HCT116 (cell line): Measurements from ENCODE around the gene ALPL. TPM values are rescaled to one million over a fixed set of nuclear protein-coding genes. Genes with fewer than 3 reads are reported as not detected.

ENCODE experiments used
- ATAC-seq: fragments of 200-7000 bp; cut with Tn5 transposase; 2 replicates; pipeline ENCODE4 v1.9.1; 2020; ENCODE audit warnings: mild to moderate bottlenecking, moderate library complexity
- BruUV-seq: library from RNA; stranded (reverse); fragments of 400-500 nt; replicated peaks from 2 replicates; lab custom pipeline; 2021; lab: Mats Ljungman, UMichigan
- CTCF ChIA-PET: fragments of 300-600 bp; sonication (Branson Sonifier 250); formaldehyde crosslinking; loops from one replicate; lab custom pipeline; 2021; ENCODE audit warnings: antibody characterized with exemption; lab: Charles Lee
- POLR2A ChIA-PET: fragments of 300-600, 350-600 bp; sonication (Branson Sonifier 250); formaldehyde crosslinking; loops from one replicate; lab custom pipeline; 2021; ENCODE audit warnings: antibody characterized with exemption; lab: Charles Lee
- RAD21 ChIA-PET, 2 experiments: fragments of 300-600 bp; sonication (Branson Sonifier 250); formaldehyde crosslinking; loops; one replicate each; lab custom pipeline; 2023; ENCODE audit warnings: low total read pairs in 2 of 2; ENCODE audit not compliant: uncharacterized antibody in 2 of 2, unreplicated experiment in 2 of 2, low non-redundant PET in 1 of 2; lab: Charles Lee
- DNase-seq: peaks from one replicate; pipeline ENCODE4 v3.0.0-alpha.2; 2010; ENCODE audit warnings: low read depth, low spot score
- H2AFZ ChIP-seq: fragments of 200-600 bp; shearing (Covaris generic), sonication (generic); 2 replicates; pipeline ENCODE4 v1.6.1; 2017; ENCODE audit warnings: low read depth, mixed run types, mixed read lengths, antibody characterized with exemption, low read length; ENCODE audit not compliant: poor library complexity, severe bottlenecking
- H3K27ac ChIP-seq: 2 replicates; pipeline ENCODE4 v1.5.1; 2012; ENCODE audit warnings: low read depth, low read length
- H3K27me3 ChIP-seq: fragments of 200-600 bp; sonication (generic); 2 replicates; pipeline ENCODE4 v1.6.1; 2016; ENCODE audit warnings: mixed run types, low read length, mixed read lengths; ENCODE audit not compliant: insufficient read depth
- H3K36me3 ChIP-seq, 2 experiments: fragments of 200-500 bp in 1 of 2; fragments of 200-600 bp in 1 of 2; sonication (Bioruptor generic) in 1 of 2; sonication (generic) in 1 of 2; 2 replicates each; pipeline versions ENCODE4 v1.5.1 to v1.6.1; 2014 to 2016; ENCODE audit warnings: low read length in 2 of 2, inconsistent platforms in 1 of 2, mixed read lengths in 1 of 2, mixed run types in 1 of 2; ENCODE audit not compliant: insufficient read depth in 2 of 2, control insufficient read depth in 1 of 2
- H3K4me1 ChIP-seq, 2 experiments: fragments of 200-600 bp in 1 of 2; sonication (generic) in 1 of 2; 2 replicates each; pipeline versions ENCODE4 v1.5.1 to v1.6.1; 2012 to 2017; ENCODE audit warnings: low read length in 2 of 2, inconsistent platforms in 1 of 2, mild to moderate bottlenecking in 1 of 2, mixed read lengths in 1 of 2, mixed run types in 1 of 2, moderate library complexity in 1 of 2; ENCODE audit not compliant: insufficient read depth in 2 of 2, control insufficient read depth in 1 of 2
- H3K4me2 ChIP-seq: fragments of 200-600 bp; sonication (generic); 2 replicates; pipeline ENCODE4 v1.6.1; 2017; ENCODE audit warnings: mixed run types, low read length, mixed read lengths
- H3K4me3 ChIP-seq, 2 experiments: fragments of 200-600 bp in 1 of 2; sonication (generic) in 1 of 2; replicated peaks in 1 of 2; 2 replicates each; pipeline ENCODE4 v1.5.1; 2011 to 2016; ENCODE audit warnings: low read length in 2 of 2, control low read depth in 1 of 2, low read depth in 1 of 2, mild to moderate bottlenecking in 1 of 2, mixed read lengths in 1 of 2, mixed run types in 1 of 2
- H3K79me2 ChIP-seq: fragments of 200-600 bp; sonication (generic); 2 replicates; pipeline ENCODE4 v1.6.1; 2017; ENCODE audit warnings: mild to moderate bottlenecking, mixed run types, low read length, moderate library complexity, mixed read lengths; ENCODE audit not compliant: insufficient read depth
- H3K9ac ChIP-seq: fragments of 200-600 bp; sonication (generic); 2 replicates; pipeline ENCODE4 v1.6.1; 2016; ENCODE audit warnings: low read length, mixed read lengths
- H3K9me2 ChIP-seq: fragments of 200-600 bp; sonication (generic), shearing (Covaris generic); 2 replicates; pipeline ENCODE4 v1.6.1; 2017; ENCODE audit warnings: mixed run types, mild to moderate bottlenecking, moderate library complexity; ENCODE audit not compliant: insufficient read depth
- H3K9me3 ChIP-seq, 2 experiments: fragments of 200-500 bp in 1 of 2; fragments of 200-600 bp in 1 of 2; sonication (Bioruptor generic) in 1 of 2; sonication (generic) in 1 of 2; 2 replicates each; pipeline ENCODE4 v1.6.1; 2014 to 2017; ENCODE audit warnings: low read length in 2 of 2, mixed read lengths in 2 of 2, inconsistent platforms in 1 of 2, low read depth in 1 of 2, mild to moderate bottlenecking in 1 of 2, mixed run types in 1 of 2, moderate library complexity in 1 of 2; ENCODE audit not compliant: control insufficient read depth in 1 of 2, insufficient read depth in 1 of 2
- H4K20me1 ChIP-seq: fragments of 200-600 bp; sonication (generic), shearing (Covaris generic); 2 replicates; pipeline ENCODE4 v1.6.1; 2017; ENCODE audit warnings: mixed run types, mild to moderate bottlenecking, moderate library complexity; ENCODE audit not compliant: insufficient read depth
- CEBPB ChIP-seq: IDR thresholded peaks from 2 replicates; pipeline ENCODE4 v1.6.1; 2012; ENCODE audit warnings: low read depth
- TCF7L2 ChIP-seq: IDR thresholded peaks from 2 replicates; pipeline ENCODE4 v1.7.0; 2011; ENCODE audit warnings: borderline replicate concordance, inconsistent platforms; ENCODE audit not compliant: insufficient read depth, insufficient read length; ENCODE audit errors: extremely low read depth
- YY1 ChIP-seq: IDR thresholded peaks from 2 replicates; pipeline ENCODE4 v1.6.1; 2011; ENCODE audit warnings: low read length, low read depth, moderate library complexity, mild to moderate bottlenecking; ENCODE audit not compliant: insufficient replicate concordance; ENCODE audit errors: extremely low read depth
- ZBTB33 ChIP-seq: IDR thresholded peaks from 2 replicates; pipeline ENCODE4 v1.6.1; 2011; ENCODE audit warnings: mild to moderate bottlenecking, low read length, moderate library complexity; ENCODE audit not compliant: insufficient replicate concordance; ENCODE audit errors: extremely low read depth
- intact Hi-C: fragments of 100-400 bp; cut with micrococcal nuclease; formaldehyde crosslinking; loops from 2 replicates; pipeline ENCODE4 v1.10.0; 2022
- total RNA-seq: library from RNA; stranded (reverse); gene quantifications from one replicate; pipeline ENCODE4 v1.2.1, GENCODE V29; 2021; ENCODE audit not compliant: unreplicated experiment
- TF ChIP-seq, protein P1 (sequence below), 3 experiments: fragments of 200-600 bp in 1 of 3; sonication (generic) in 1 of 3; IDR thresholded peaks in 2 of 3; conservative IDR thresholded peaks in 1 of 3; 2 replicates each; pipeline ENCODE4 v1.5.1; 2012 to 2017; ENCODE audit warnings: low read depth in 2 of 3, low read length in 2 of 3, antibody characterized with exemption in 1 of 3, borderline replicate concordance in 1 of 3, control low read depth in 1 of 3, mild to moderate bottlenecking in 1 of 3, mixed read lengths in 1 of 3, mixed run types in 1 of 3, moderate library complexity in 1 of 3; ENCODE audit not compliant: insufficient read depth in 1 of 3

Gene ALPL
- total RNA-seq, 1 experiment from 2014 or later: 0.61 TPM

- Histone ChIP-seq H4K20me1 (no peaks in the 10 kb centered on the region), H3K36me3 (no peaks in the 10 kb centered on the region), H3K9me2 (no peaks in the 10 kb centered on the region), H3K27me3 (no peaks in the 10 kb centered on the region), H3K4me2 (no peak overlapping the region), H3K27ac (no peak overlapping the region), H3K79me2 (no peaks in the 10 kb centered on the region), H3K4me1 (peaks cover 0 to 6% of the 10 kb centered on the region in 2 experiments; a peak in 2 of 4 replicates), H3K9me3 (no peaks in the 10 kb centered on the region), H2AFZ (no peak overlapping the region), H3K4me3 (no peak overlapping the region), H3K9ac (no peak overlapping the region)
- TF ChIP-seq TCF7L2 (peak; percentile 17), CEBPB (no peak)
- ChIA-PET POLR2A (no interaction called here), RAD21 (no interaction called here), CTCF (interaction anchor here (0.9 kb wide), 1 partner anchor 50 kb away, joined by 3 read pairs; no protein-coding TSS in a partner anchor)
- intact Hi-C loops: no loop called here
- BruUV-seq: no TSS peak
- ATAC-seq (no peak), DNase-seq (no peak)
Observed at GRCh38 chr1:21537932-21538630, 28.9 kb downstream of the ALPL start.

GRCh38 chr1:21539933-21540332 lies 30.7 kb downstream of the ALPL start:
- Histone ChIP-seq H3K36me3 (no peaks in the 10 kb centered on the region), H3K79me2 (no peaks in the 10 kb centered on the region), H3K27me3 (no peaks in the 10 kb centered on the region), H3K9me3 (no peaks in the 10 kb centered on the region), H3K9me2 (no peaks in the 10 kb centered on the region), H3K9ac (no peak overlapping the region), H4K20me1 (no peaks in the 10 kb centered on the region), H3K4me3 (no peak overlapping the region), H2AFZ (peak overlapping the region; percentile 82), H3K4me1 (peaks cover 0 to 6% of the 10 kb centered on the region in 2 experiments; a peak in 2 of 4 replicates), H3K4me2 (peak overlapping the region; percentile 33), H3K27ac (no peak overlapping the region; the same call in 1 of the 2 replicates)
- ATAC-seq (peak; percentile 99), DNase-seq (peak; percentile 54)
- ChIA-PET CTCF (no interaction called here), POLR2A (no interaction called here), RAD21 (no interaction called here)
- intact Hi-C loops: no loop called here
- BruUV-seq: no TSS peak
- TF ChIP-seq, protein P1, sequence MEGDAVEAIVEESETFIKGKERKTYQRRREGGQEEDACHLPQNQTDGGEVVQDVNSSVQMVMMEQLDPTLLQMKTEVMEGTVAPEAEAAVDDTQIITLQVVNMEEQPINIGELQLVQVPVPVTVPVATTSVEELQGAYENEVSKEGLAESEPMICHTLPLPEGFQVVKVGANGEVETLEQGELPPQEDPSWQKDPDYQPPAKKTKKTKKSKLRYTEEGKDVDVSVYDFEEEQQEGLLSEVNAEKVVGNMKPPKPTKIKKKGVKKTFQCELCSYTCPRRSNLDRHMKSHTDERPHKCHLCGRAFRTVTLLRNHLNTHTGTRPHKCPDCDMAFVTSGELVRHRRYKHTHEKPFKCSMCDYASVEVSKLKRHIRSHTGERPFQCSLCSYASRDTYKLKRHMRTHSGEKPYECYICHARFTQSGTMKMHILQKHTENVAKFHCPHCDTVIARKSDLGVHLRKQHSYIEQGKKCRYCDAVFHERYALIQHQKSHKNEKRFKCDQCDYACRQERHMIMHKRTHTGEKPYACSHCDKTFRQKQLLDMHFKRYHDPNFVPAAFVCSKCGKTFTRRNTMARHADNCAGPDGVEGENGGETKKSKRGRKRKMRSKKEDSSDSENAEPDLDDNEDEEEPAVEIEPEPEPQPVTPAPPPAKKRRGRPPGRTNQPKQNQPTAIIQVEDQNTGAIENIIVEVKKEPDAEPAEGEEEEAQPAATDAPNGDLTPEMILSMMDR (IDR thresholded peaks at IDR 0.05 in 2 of 3, conservative IDR thresholded peaks at IDR 0.05 in 1 of 3; ENCODE audit: borderline replicate concordance in 1 of 3, insufficient read depth in 1 of 3, low read depth in 2 of 3, low read length in 2 of 3): peak; percentile 28 to 78 (median 53); a peak in 5 of 6 replicates
- TF ChIP-seq ZBTB33 (no peak), YY1 (peak; percentile 23)
